Activated CD4-positive, CD25-positive, alpha-beta regulatory T cell treated with anti-CD3 and anti-CD28 coated beads, Interleukin-2, amount 50 U/mL, for 16 hours (primary cell): ENCODE measurements around the gene ZNHIT6.

ENCODE experiments used
- DNase-seq: peaks from one replicate; pipeline ENCODE4 v3.0.0-alpha.2; 2020; ENCODE audit warnings: low read depth, low spot score

The ZNHIT6 gene

DNA sequence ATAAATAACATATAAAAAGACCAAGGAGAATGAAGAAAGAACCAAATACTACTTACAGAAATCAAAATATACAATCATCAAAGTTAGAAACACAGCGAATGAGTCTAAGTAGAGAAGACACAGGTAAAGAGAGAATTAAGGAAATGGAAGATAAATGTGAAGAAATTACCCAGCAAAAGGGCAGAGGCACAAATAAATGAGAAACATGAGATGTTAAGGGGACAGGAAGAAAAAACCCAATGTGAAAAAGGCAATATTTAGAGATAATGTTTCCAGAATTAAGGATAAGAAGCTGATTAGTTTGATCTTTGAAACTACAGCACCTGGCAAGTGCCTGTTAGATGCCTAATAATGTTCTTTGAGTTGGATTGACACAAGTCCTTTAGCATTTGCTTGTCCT is 86.8 kb downstream of the ZNHIT6 start:
- DNase-seq, result no peak

GRCh38 chr1:85617633-85618100 is 90.6 kb downstream of the ZNHIT6 start:
- no peak for DNase-seq

DNA sequence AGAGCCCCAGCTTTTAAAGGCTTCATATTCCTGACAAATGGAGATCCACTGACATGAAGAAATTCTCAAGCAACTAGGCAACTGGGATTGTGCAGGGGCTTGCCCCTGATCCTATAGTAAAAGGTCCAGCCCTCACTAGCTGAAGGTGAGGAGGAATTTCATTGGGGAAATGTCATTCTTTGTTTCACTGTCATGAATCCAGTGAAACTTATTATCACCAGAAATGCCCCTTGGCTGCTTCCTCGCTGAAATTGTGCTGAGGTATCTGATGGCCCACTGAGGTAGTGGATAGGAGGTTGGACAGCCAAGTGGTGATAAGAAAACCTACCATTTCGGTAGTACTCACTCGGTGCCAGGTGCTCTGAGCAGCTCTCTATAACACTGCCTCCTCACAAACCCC is 91.5 kb downstream of the ZNHIT6 start:
- no peak for DNase-seq

GRCh38 chr1:85616364-85616705 is 91.9 kb downstream of the ZNHIT6 start:
- no peak for DNase-seq

GRCh38 chr1:85615586-85616363 is 92.5 kb downstream of the ZNHIT6 start:
- DNase-seq, result no peak

DNA sequence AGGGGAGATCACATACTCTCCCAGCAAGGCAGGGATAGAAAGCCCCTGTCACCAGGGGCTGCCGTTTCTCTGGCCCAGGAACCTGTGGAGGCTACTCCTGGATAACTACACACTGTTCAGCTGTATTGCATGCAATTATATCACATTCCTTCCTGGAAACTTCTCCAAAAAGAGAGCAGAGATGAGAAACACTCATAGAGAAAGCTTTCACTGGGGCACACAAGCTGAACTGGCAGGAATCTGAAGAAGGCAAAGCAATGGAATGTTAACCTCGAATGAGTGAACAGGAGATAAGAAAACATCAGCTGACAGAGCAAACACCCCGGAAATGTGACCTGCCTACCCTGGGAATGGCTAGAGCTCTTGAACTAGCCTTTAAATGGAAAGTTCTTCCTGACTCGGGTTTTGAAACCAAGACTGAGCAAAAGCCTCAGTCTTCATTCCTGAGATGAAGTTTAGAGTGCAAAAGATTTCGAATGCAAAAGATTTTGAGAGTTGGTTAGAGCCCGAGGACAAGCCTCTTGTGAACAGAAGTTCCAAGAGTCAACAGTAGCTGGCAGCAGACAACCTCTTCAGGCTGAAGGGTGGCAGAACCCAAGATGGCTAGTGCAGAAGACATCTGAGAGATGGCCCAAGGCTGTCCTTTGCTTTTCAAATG is 95.4 kb downstream of the ZNHIT6 start:
- no peak for DNase-seq

DNA sequence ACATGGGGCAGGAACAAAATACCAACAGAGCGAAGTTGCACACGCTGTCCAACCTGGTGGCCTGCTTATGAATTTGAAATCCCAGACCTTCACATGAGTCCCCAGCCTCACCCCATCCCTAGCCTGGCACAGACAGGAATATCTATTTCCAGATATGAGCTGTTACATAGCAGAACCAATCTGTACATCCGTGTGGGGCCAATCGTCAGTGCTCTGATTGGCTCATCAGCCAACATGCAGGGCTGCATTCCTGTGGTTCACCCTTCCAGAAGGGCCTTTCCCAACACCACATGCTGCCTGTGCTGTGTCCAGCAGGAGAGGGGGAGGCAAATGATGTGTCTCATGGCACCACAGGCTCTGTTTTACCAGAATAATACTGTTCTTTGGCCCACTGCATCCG is 96.4 kb downstream of the ZNHIT6 start:
- DNase-seq, result no peak

DNA sequence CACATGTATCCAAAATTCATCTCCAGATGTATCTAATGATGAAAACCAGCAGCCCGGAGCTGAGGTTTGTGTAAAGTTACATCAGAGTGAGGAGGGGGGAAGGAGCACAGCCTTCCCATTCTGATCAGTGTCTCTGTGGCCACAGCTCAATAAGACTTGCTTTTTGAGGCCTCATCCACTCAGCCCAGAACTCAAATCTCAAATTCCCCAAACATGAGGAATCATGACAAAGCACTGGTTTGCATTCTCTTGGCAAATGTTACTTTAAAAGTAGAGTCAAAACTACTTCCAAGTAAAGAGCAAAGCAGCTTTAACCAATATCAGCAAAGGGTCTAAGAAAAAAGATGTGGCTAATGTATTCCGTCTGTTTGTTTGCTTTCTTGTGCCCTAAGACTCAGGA is 96.8 kb downstream of the ZNHIT6 start:
- DNase-seq, result no peak

- no peak for DNase-seq
Observed at GRCh38 chr1:85609976-85610375, 98.3 kb downstream of the ZNHIT6 start.

GRCh38 chr1:85608851-85609250 is 99.4 kb downstream of the ZNHIT6 start:
- no peak for DNase-seq

GRCh38 chr1:85607921-85608265 is 100.3 kb downstream of the ZNHIT6 start:
- DNase-seq, result no peak

- no peak for DNase-seq
Observed at GRCh38 chr1:85607126-85607920, 100.9 kb downstream of the ZNHIT6 start.

- no peak for DNase-seq
Observed at GRCh38 chr1:85606414-85606800, 101.8 kb downstream of the ZNHIT6 start.

GRCh38 chr1:85605484-85606413 is 102.5 kb downstream of the ZNHIT6 start:
- DNase-seq, result no peak

GRCh38 chr1:85604298-85604997 is 103.8 kb downstream of the ZNHIT6 start:
- DNase-seq, result no peak

GRCh38 chr1:85603086-85603880 is 105.0 kb downstream of the ZNHIT6 start:
- DNase-seq, result no peak

DNA sequence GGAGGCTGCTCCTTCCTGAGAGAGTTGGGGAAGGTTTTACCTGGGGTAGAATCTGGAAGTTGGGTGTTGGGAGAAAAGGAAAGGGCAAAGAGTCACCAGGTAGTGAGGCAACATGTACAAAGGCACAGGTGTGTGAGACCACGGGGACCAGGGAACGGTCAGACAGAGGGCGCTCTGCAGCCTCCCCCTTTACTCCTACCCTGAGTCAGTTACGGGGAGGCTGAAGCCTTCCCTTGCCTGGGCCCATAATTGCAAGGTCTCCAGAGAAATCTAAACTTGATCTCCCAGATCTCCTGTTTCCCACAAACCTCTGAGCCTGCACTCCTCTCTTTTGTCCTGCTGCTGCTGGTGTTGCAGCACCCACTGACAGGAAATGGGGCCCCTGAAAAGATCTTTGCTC is 105.7 kb downstream of the ZNHIT6 start:
- no peak for DNase-seq

- DNase-seq, result no peak
Observed at GRCh38 chr1:85601901-85602300, 106.3 kb downstream of the ZNHIT6 start.

DNA sequence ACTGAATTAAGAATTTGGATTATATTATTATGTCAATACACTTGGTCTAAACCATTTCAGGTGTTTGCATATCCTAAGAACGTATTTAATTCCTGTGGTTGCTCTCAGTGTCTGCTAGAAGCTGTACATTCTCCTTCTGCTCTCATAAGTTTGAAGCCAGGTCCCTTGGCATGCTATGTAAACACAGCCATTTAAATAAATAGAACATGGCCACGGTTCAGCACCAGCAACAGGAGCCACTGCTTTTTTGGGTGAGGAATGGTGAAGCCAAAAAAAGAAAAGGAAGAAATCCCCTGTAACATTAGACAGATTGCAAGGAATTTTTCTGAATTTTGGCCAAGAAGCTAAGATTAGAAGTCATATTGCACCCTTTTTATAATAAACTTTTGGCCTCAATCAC is 108.6 kb downstream of the ZNHIT6 start:
- no peak for DNase-seq
